ENCODE results near the gene KRTAP13-4. TPM values are rescaled to one million over a fixed set of nuclear protein-coding genes. Genes with fewer than 3 reads are reported as not detected.

Gene KRTAP13-4
- not detected in 2 replicates for total RNA-seq (2014; rRNA removed; shearing (Covaris generic); ENCODE audit: low replicate concordance)

GRCh38 chr21:30430170-30430655 is at the start of gene KRTAP13-4:
Gene KRTAP13-4 (plus strand): TSS chr21:30430220. CDS start chr21:30430276, 56 bp downstream.
- in situ Hi-C loops (cut with HindIII; ENCODE audit: low pct_unique_long_range_greater_than_20kb, low sequenced_read_pairs) = no loop called here
- DNase-seq (ENCODE audit: low read depth) = no peak

- no peak for DNase-seq (ENCODE audit: low read depth)
- in situ Hi-C loops (cut with HindIII; ENCODE audit: low pct_unique_long_range_greater_than_20kb, low sequenced_read_pairs) = no loop called here
These were observed 47.8 kb upstream of the KRTAP13-4 start for GRCh38 chr21:30382201-30382600.

GRCh38 chr21:30391492-30392025 is 38.5 kb upstream of the KRTAP13-4 start:
- DNase-seq (ENCODE audit: low read depth) = no peak
- in situ Hi-C loops (cut with HindIII; ENCODE audit: low pct_unique_long_range_greater_than_20kb, low sequenced_read_pairs) = no loop called here

- DNase-seq (ENCODE audit: low read depth) = no peak
- in situ Hi-C loops (cut with HindIII; ENCODE audit: low pct_unique_long_range_greater_than_20kb, low sequenced_read_pairs) = no loop called here
These were observed 34.3 kb upstream of the KRTAP13-4 start, which contains the start of gene KRTAP13-1 for GRCh38 chr21:30395731-30396130. Gene KRTAP13-1 (plus strand): TSS chr21:30396031. CDS start chr21:30396087, 56 bp downstream.

GRCh38 chr21:30408782-30409494 is 21.1 kb upstream of the KRTAP13-4 start:
- in situ Hi-C loops (cut with HindIII; ENCODE audit: low pct_unique_long_range_greater_than_20kb, low sequenced_read_pairs) = no loop called here
- DNase-seq (ENCODE audit: low read depth) = peak; percentile 90

- in situ Hi-C loops (cut with HindIII; ENCODE audit: low pct_unique_long_range_greater_than_20kb, low sequenced_read_pairs) = no loop called here
- DNase-seq (ENCODE audit: low read depth) = no peak
These were observed 14.0 kb upstream of the KRTAP13-4 start for GRCh38 chr21:30415993-30416392.

- in situ Hi-C loops (cut with HindIII; ENCODE audit: low pct_unique_long_range_greater_than_20kb, low sequenced_read_pairs) = no loop called here
- no peak for DNase-seq (ENCODE audit: low read depth)
These were observed 4.2 kb upstream of the KRTAP13-4 start, which contains the start of gene KRTAP13-3 for GRCh38 chr21:30425826-30426225. Gene KRTAP13-3 (minus strand): TSS chr21:30425926. CDS start chr21:30425912, 14 bp downstream.

GRCh38 chr21:30426731-30427130 is 3.3 kb upstream of the KRTAP13-4 start:
- in situ Hi-C loops (cut with HindIII; ENCODE audit: low pct_unique_long_range_greater_than_20kb, low sequenced_read_pairs) = no loop called here
- no peak for DNase-seq (ENCODE audit: low read depth)

GRCh38 chr21:30434033-30434631 is 4.1 kb downstream of the KRTAP13-4 start:
- DNase-seq (ENCODE audit: low read depth) = peak; percentile 26
- in situ Hi-C loops (cut with HindIII; ENCODE audit: low pct_unique_long_range_greater_than_20kb, low sequenced_read_pairs) = no loop called here

GRCh38 chr21:30437010-30437565 is 7.1 kb downstream of the KRTAP13-4 start:
- in situ Hi-C loops (cut with HindIII; ENCODE audit: low pct_unique_long_range_greater_than_20kb, low sequenced_read_pairs) = no loop called here
- no peak for DNase-seq (ENCODE audit: low read depth)

- in situ Hi-C loops (cut with HindIII; ENCODE audit: low pct_unique_long_range_greater_than_20kb, low sequenced_read_pairs) = no loop called here
- no peak for DNase-seq (ENCODE audit: low read depth)
These were observed 10.0 kb downstream of the KRTAP13-4 start, which contains the start of gene KRTAP15-1 for GRCh38 chr21:30439975-30440374. Gene KRTAP15-1 (plus strand): TSS chr21:30440275. CDS start chr21:30440328, 53 bp downstream.

- in situ Hi-C loops (cut with HindIII; ENCODE audit: low pct_unique_long_range_greater_than_20kb, low sequenced_read_pairs) = no loop called here
- no peak for DNase-seq (ENCODE audit: low read depth)
These were observed 13.2 kb downstream of the KRTAP13-4 start for GRCh38 chr21:30443226-30443625.

- in situ Hi-C loops (cut with HindIII; ENCODE audit: low pct_unique_long_range_greater_than_20kb, low sequenced_read_pairs) = no loop called here
- DNase-seq (ENCODE audit: low read depth) = no peak
These were observed 14.2 kb downstream of the KRTAP13-4 start for GRCh38 chr21:30444204-30444603.

GRCh38 chr21:30447056-30447455 is 17.0 kb downstream of the KRTAP13-4 start:
- no peak for DNase-seq (ENCODE audit: low read depth)
- in situ Hi-C loops (cut with HindIII; ENCODE audit: low pct_unique_long_range_greater_than_20kb, low sequenced_read_pairs) = no loop called here

- no peak for DNase-seq (ENCODE audit: low read depth)
- in situ Hi-C loops (cut with HindIII; ENCODE audit: low pct_unique_long_range_greater_than_20kb, low sequenced_read_pairs) = no loop called here
These were observed 18.5 kb downstream of the KRTAP13-4 start for GRCh38 chr21:30448514-30448913.

GRCh38 chr21:30463713-30464112 is 33.7 kb downstream of the KRTAP13-4 start:
- in situ Hi-C loops (cut with HindIII; ENCODE audit: low pct_unique_long_range_greater_than_20kb, low sequenced_read_pairs) = no loop called here
- DNase-seq (ENCODE audit: low read depth) = no peak

GRCh38 chr21:30468900-30469714 is 39.1 kb downstream of the KRTAP13-4 start:
- no peak for DNase-seq (ENCODE audit: low read depth)
- in situ Hi-C loops (cut with HindIII; ENCODE audit: low pct_unique_long_range_greater_than_20kb, low sequenced_read_pairs) = no loop called here

- in situ Hi-C loops (cut with HindIII; ENCODE audit: low pct_unique_long_range_greater_than_20kb, low sequenced_read_pairs) = no loop called here
- DNase-seq (ENCODE audit: low read depth) = no peak
These were observed 48.0 kb downstream of the KRTAP13-4 start for GRCh38 chr21:30478004-30478403.

Measured in Caki2 (cell line).